ENCODE results near the gene KRT15.

KRT15 gene

DNA sequence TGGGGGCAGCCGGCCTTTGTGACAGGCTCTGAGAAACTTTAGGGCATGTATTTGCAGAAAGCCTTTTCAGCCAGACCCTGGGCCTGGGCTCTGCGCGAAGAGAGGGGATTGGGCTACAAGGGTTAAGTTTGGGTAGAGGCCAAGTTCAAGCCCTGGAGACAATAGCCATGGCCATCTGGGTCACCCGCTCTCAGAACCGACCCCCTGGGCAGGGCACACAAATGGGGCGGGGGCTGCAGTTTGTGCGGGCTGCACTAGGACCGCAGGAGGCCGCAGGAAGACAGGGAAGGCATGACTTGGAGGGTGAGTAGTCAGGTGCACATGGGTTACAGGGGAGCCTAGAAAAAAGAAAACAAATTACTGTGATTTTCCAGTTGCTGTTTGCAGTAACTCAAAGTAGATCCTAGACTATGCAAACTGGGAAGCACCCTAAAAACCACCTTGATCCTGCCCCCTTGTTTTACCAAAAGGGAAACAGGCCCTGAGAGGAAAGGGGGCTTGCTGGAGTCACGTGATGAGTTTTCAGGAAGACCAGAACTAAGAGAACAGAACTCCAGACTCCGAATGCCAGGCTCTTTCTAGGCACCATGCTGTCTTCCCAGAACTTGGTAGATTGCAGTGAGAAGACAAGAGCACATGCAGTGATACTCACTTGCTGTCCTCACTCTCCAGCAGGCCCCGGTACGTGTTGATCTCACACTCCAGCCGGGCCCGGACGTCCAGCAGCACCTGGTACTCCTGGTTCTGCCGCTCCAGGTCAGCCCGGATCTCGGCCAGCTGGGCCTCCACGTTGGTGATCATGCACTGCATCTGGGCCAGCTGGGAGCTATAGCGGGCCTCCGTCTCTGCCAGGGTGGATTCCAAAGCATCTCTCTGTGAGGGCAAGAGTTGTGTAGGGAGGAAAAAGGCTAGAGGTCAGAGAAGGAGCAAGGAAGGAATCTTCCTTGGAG, 41.5 kb downstream of the KRT15 start:
- DNase-seq = no peak

DNA sequence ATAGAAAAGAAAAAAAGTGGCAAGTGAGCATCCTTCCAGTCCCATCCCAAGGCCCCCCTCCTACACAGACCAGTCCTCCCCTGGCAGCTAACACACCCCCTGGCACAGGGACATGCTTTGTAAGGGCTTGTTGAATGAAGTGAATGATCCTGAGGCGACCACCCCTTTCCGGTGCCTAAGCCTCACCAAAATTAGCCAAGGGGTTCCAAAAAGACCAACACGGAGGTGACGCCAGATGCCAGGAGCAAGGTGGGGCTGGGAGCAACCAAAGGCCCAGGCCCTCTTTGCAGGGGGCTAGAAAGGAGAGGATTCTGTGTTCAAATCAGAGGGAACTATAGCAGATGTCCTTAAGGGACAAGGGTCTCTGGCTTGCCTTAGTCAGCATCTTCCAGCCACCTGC, 43.3 kb downstream of the KRT15 start:
- DNase-seq = no peak

DNA sequence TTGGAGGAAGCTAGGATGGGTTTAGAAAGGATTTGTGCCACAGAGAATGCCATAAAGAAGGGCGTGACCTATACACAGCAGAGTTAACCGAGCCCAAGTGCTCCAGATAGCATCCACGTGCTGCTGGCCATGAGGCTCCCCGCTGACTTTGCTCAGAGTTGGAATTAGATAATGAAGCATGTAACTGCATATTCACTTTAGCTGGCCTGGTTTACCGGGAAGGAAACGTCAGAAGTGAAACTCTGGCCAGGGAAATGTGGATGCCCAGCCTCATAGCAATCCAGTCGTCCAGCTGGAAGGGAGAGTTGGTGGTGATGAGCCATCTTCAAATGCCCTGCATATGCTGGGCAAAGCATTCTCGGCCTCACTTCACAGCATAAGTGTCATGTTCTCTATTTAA, 43.8 kb downstream of the KRT15 start:
- DNase-seq = no peak

DNA sequence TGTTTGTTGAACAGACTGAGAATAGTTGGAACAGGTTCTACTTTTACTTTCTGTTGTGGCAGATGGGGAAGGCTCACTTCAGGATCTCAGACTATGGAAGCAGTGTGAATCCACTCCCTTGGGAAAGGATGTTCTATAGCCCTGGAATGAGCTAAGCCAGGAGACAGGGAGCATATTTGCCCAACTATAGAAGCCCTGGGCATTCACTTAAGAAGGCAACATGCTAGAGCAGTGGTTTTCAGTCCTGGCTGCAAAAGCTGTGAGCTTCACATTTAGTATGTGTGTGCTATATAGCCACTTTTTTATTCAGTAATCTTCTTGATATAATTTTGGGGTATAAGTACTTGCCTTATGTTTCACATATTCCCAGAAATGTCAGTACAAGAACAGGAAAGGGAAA, 50.3 kb downstream of the KRT15 start:
- no peak for DNase-seq

DNA sequence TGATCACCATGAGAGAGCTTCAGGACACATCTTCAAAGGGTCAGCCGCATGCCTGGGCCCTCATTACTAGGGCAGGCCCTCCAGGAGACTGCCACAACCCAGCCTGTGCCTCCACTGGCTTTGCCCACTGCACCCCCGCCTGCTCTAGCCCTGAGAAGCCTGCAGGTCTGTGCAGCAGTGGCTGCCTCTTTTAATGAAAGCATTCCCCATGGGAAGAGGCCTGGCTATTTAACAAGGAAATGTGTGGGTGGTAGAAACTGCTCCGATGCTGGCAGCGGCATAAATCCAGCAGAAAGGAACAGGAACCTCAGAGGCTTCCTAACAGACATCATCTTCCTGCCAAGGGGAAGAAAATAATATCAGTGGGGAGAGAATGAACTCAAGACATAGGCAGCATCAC, 51.1 kb downstream of the KRT15 start:
- DNase-seq = no peak

DNA sequence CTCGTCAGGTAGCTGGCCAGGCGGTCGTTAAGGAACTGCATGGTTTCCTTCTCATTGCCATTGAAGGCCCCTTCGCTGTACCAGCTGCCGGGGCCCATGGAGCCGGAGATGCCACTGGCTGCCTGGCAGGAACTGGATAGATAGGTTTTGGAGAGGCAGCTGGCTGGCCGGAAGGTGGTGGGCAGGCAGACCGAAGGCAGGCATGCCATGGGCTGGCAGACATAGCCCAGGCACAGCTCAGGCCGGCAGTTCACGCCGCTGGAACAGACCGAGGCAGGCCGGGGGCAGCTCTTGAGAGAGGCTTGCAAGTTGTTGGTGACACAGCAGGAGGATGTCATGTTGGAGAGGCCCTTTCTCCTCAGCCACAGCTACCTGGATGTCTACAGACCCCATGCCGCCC, 51.7 kb downstream of the KRT15 start, which contains the start of gene KRT32:
TSS of gene KRT32 (minus strand) at position 399 of the 400 bp plus-strand sequence. CDS start at position 338, 61 bp downstream.
- no peak for DNase-seq

DNA sequence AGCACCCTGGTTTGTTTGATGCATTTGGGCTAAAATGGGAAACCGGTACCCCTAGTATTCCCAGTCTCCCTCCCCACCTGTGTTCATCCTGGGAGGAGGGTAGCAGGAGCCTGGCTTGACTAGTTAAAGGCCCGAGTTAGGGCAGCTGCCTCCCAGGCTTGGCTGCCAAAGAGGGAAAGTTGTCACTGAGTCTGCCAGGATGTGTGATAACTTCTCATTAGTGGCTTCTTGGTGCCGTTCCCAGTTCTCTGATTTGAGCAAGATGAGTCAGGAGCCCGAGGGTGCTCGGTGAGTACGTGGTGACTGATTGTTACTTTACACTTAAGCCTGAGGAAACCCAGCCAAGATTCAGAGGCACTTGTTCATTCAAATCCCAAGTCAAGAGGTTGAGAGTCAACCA, 54.0 kb downstream of the KRT15 start:
- no peak for DNase-seq

DNA sequence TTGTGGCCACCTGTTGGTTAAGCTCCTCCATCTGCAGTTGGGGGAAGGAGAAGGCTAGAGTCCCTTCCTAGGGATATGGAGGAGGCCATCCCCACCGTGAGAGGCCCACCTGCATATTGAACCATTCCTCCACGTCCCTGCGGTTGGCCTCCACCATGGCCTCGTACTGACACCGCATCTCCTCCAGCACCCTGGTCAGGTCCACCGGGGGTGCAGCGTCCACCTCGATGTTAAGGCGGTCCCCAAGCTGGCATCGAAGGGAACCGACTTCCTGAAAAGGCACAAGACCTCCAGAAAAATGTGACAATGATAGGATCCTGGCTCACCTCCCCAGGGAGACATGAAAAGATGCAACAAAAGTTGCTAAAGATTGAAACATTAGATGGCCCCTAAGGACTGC, 54.5 kb downstream of the KRT15 start:
- no peak for DNase-seq

DNA sequence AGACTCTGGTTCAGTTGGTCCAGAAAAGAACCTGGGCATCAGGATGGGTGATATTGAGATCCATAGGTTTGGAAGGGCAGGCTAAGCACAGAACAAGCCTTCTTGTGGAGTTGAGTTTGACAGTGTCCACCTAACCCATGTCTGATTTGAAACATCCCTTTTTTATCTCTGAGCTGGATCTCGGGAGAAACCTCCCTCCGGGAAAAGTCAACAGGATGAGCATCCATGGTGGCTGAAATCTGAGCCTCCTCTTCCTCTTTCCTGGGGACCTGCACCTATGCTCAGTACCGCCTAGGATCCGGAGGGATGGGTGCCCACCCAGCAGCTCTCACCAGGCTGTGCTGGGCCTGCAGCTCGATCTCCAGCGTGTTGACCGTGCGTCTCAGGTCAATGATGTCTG, 54.9 kb downstream of the KRT15 start:
- DNase-seq = no peak
